COLO668 (cell line): Measurements from ENCODE around the gene COL24A1.
"Not testable (repeated sequence)": the region's sequence is repeated elsewhere in the genome, so short reads cannot be mapped to it uniquely, and the experiment has no call there.

Source experiments
- DNase-seq: peaks from one replicate; lab custom pipeline; 2025; ENCODE audit not compliant: unreplicated experiment; lab: John Stamatoyannopoulos, UW

The COL24A1 gene

GRCh38 chr1:85822696-85823095, 333.9 kb downstream of the COL24A1 start:
- no peak for DNase-seq

GRCh38 chr1:85818371-85818770, 338.2 kb downstream of the COL24A1 start:
- peak; percentile 20 for DNase-seq

GRCh38 chr1:85816606-85817005, 340.0 kb downstream of the COL24A1 start:
- no peak for DNase-seq

GRCh38 chr1:85815906-85816305, 340.7 kb downstream of the COL24A1 start:
- no peak for DNase-seq

GRCh38 chr1:85806236-85806965, 350.2 kb downstream of the COL24A1 start:
- no peak for DNase-seq

- no peak for DNase-seq
These were observed 355.1 kb downstream of the COL24A1 start for GRCh38 chr1:85801520-85801919.

- no peak for DNase-seq
These were observed 356.8 kb downstream of the COL24A1 start for GRCh38 chr1:85799737-85800136.

GRCh38 chr1:85798419-85798818, 358.2 kb downstream of the COL24A1 start:
- no peak for DNase-seq

GRCh38 chr1:85777021-85777420, 379.6 kb downstream of the COL24A1 start:
- not testable (repeated sequence) for DNase-seq

GRCh38 chr1:85762804-85763203, 393.8 kb downstream of the COL24A1 start:
- no peak for DNase-seq

- no peak for DNase-seq
These were observed 399.7 kb downstream of the COL24A1 start for GRCh38 chr1:85756864-85757263.

GRCh38 chr1:85748120-85748519, 408.5 kb downstream of the COL24A1 start:
- no peak for DNase-seq

- no peak for DNase-seq
These were observed 409.8 kb downstream of the COL24A1 start for GRCh38 chr1:85746777-85747176.

- DNase-seq = no peak
These were observed 412.8 kb downstream of the COL24A1 start for GRCh38 chr1:85743814-85744213.

- DNase-seq = no peak
These were observed 421.6 kb downstream of the COL24A1 start for GRCh38 chr1:85734931-85735330.

GRCh38 chr1:85718678-85719340, 437.8 kb downstream of the COL24A1 start:
- no peak for DNase-seq

GRCh38 chr1:85714418-85715114, 442.0 kb downstream of the COL24A1 start:
- not testable (repeated sequence) for DNase-seq

- peak; percentile 72 for DNase-seq
These were observed 447.7 kb downstream of the COL24A1 start for GRCh38 chr1:85708829-85709227.

- DNase-seq = peak; percentile 98
These were observed 448.4 kb downstream of the COL24A1 start, which contains the start of gene ZNHIT6 for GRCh38 chr1:85707990-85708828. Gene ZNHIT6, minus strand, starts transcription at chr1:85708433. Its CDS starts 149 bp downstream, at chr1:85708284.

GRCh38 chr1:85707267-85707989, 449.1 kb downstream of the COL24A1 start:
- no peak for DNase-seq
